Heart right ventricle (tissue), 16 donors: ENCODE results near the gene ABCD4. TPM values are rescaled to one million over a fixed set of nuclear protein-coding genes. Genes with fewer than 3 reads are reported as not detected.
"Not testable (repeated sequence)": the region's sequence is repeated elsewhere in the genome, so short reads cannot be mapped to it uniquely, and the experiment has no call there.

Experiments used
- ATAC-seq, 8 donors: fragments of 200-7000 bp; cut with Tn5 transposase; one replicate each; pipeline ENCODE4 v1.9.1; 2020; ENCODE audit warnings: mild to moderate bottlenecking in 8 of 8, moderate library complexity in 8 of 8, moderate number of reproducible peaks in 1 of 8
- DNase-seq, 2 donors: peaks; one replicate each; pipeline ENCODE4 v3.0.0-alpha.2; 2020
- H3K27ac ChIP-seq, 10 donors: fragments of 200-600 bp; sonication (generic) in 2 of 10; one replicate each; pipeline versions ENCODE4 v1.5.0 to v1.8.0; 2020 to 2022; ENCODE audit warnings: mild to moderate bottlenecking in 3 of 10
- H3K27me3 ChIP-seq, 7 donors: fragments of 200-600 bp; one replicate each; pipeline ENCODE4 v1.8.0; 2021 to 2022; ENCODE audit warnings: mild to moderate bottlenecking in 2 of 7
- H3K36me3 ChIP-seq, 9 donors: fragments of 200-600 bp; sonication (generic) in 1 of 9; one replicate each; pipeline versions ENCODE4 v1.5.0 to v1.8.0; 2020 to 2022; ENCODE audit warnings: mild to moderate bottlenecking in 2 of 9
- H3K4me1 ChIP-seq, 9 donors: fragments of 200-600 bp; sonication (generic) in 1 of 9; one replicate each; pipeline versions ENCODE4 v1.5.0 to v1.8.0; 2020 to 2022; ENCODE audit warnings: mild to moderate bottlenecking in 4 of 9
- H3K4me3 ChIP-seq, 10 donors: fragments of 200-600 bp; sonication (generic) in 2 of 10; one replicate each; pipeline versions ENCODE4 v1.5.0 to v1.8.0; 2020 to 2022; ENCODE audit warnings: mild to moderate bottlenecking in 7 of 10, moderate library complexity in 2 of 10
- H3K9me3 ChIP-seq, 11 donors: fragments of 200-600 bp in 10 of 11; sonication (generic) in 2 of 11; one replicate each; pipeline versions ENCODE4 v1.5.0 to v1.8.0; 2013 to 2022; ENCODE audit warnings: mild to moderate bottlenecking in 2 of 11, control low read depth in 1 of 11, moderate library complexity in 1 of 11
- CTCF ChIP-seq, 9 donors: fragments of 200-600 bp; sonication (generic) in 2 of 9; IDR thresholded peaks; one replicate each; pipeline versions ENCODE4 v1.5.0 to v1.8.0; 2021 to 2022; ENCODE audit warnings: antibody characterized with exemption in 9 of 9, mild to moderate bottlenecking in 5 of 9, moderate library complexity in 1 of 9
- WGBS, 2 donors: extraction: QIAGEN DNeasy Blood & Tissue Kit; methylation state at CpG; one replicate each; pipeline ENCODE4 v1.1.7; 2013; ENCODE audit warnings: inconsistent platforms in 1 of 2; 5-methylcytosine and 5-hydroxymethylcytosine counted together
- intact Hi-C, 10 donors: fragments of 100-400 bp; cut with DNase I; formaldehyde crosslinking; loops; one replicate each; pipeline versions ENCODE4 v1.11.1 to v1.14.2; 2022
- polyA plus RNA-seq, 2 donors: library from polyadenylated mRNA; stranded (reverse); fragments of 200-250 nt; gene quantifications; one replicate each; pipeline ENCODE4 v1.2.3, GENCODE V29; 2013
- total RNA-seq, 10 donors: library from RNA; stranded (reverse); fragmentation: NEBNext Ultra II Directional in 3 of 10; extraction: Animal tissue kit (Norgen Biotek cat#: 25700) in 3 of 10; gene quantifications; one replicate each; pipeline versions ENCODE4 v1.2.1 to v1.2.4, GENCODE V29; 2021 to 2023
- donor health status: Arrhythmogenic right ventricular cardiomyopathy.
- donor health status: ischemic (EF 13 %, LVEDD 7.1; RV severe dilation, severe dysfunction).
- donor health status: healthy with polysubstance abuse.
- donor health status: DM: no; HTN: yes; CAD: no.
- donor health status: DM: no; HTN: no; CAD: no.
- donor health status: ischemic (EF 25% LVEDD 6.9; RV normal size, moderate dysfunction).
- donor health status: ischemic (EF 25% LVEDD 5.7; RV mildly dilated, moderate dysfunction).
- donor health status: healthy.
- donor health status: DM: yes; HTN: yes; CAD: no.
- donor health status: Ischemic cardiomyopathy.
- donor health status: ischemic (EF 35%, LVEDD 5.7; RV mildly dilated, moderate dysfunction).
- donor health status: nonischemic (EF 11% LVEDD 7.7; RV severe dilation, severe dysfunction).
- donor health status: DM: yes; HTN: yes; CAD: no.
- donor health status: PGD.
- donor health status: ischemic (EF 29% LVEDD 5.4; RV normal size, mild dysfunction).
- donor health status: nonischemic (EF 23%, LVEDD 6.1; RV moderate dilation, normal function).

The ABCD4 gene
- total and polyA plus RNA-seq, 12 donors, result 17.8 to 76.4 (median 22.0) TPM

GRCh38 chr14:74275241-74275841 is 27.4 kb downstream of the ABCD4 start:
- peak in 1 of 2 donors; percentile 22 for DNase-seq
- Histone ChIP-seq H3K4me3 (no peak overlapping the region), H3K36me3 (peaks cover 0 to 7% (median 0%) of the 10 kb centered on the region in 9 donors), H3K27me3 (peaks cover 0 to 5% (median 0%) of the 10 kb centered on the region in 7 donors), H3K4me1 (peaks cover 0 to 3% (median 0%) of the 10 kb centered on the region in 9 donors), H3K27ac (no peak overlapping the region), H3K9me3 (peaks cover 0 to 16% (median 0%) of the 10 kb centered on the region in 11 donors)
- intact Hi-C loops, result no loop called here
- ATAC-seq, result peak; percentile 69 to 96 (median 90)
- 57 to 68% methylated on average over 6 of the region's 6 CpGs for WGBS, 2 donors
- TF ChIP-seq CTCF (IDR thresholded peaks at IDR 0.05), result no peak

GRCh38 chr14:74271365-74271764 is 31.4 kb downstream of the ABCD4 start:
- intact Hi-C loops, result no loop called here
- ATAC-seq (no peak), DNase-seq (no peak)
- peaks cover 0 to 5% (median 0%) of the 10 kb centered on the region in 7 donors for H3K27me3 ChIP-seq
- no peak overlapping the region for H3K4me3 ChIP-seq
- TF ChIP-seq CTCF (IDR thresholded peaks at IDR 0.05), result no peak
- H3K27ac ChIP-seq, result no peak overlapping the region
- H3K36me3 ChIP-seq, result no peaks in the 10 kb centered on the region
- 46 to 93% methylated on average over 1 of the region's 1 CpG for WGBS, 2 donors
- peaks cover 0 to 3% (median 0%) of the 10 kb centered on the region in 9 donors for H3K4me1 ChIP-seq
- H3K9me3 ChIP-seq, result no peaks in the 10 kb centered on the region

- H3K9me3 ChIP-seq, DNase-seq, H3K4me1 ChIP-seq, H3K27me3 ChIP-seq, H3K27ac ChIP-seq, ATAC-seq, H3K4me3 ChIP-seq, intact Hi-C loops, H3K36me3 ChIP-seq: not testable (repeated sequence)
- WGBS, 2 donors, result 74 to 77% methylated on average over 14 of the region's 14 CpGs
Observed at GRCh38 chr14:74270382-74271177, 32.2 kb downstream of the ABCD4 start.

- Histone ChIP-seq H3K4me1 (no peaks in the 10 kb centered on the region), H3K36me3 (no peaks in the 10 kb centered on the region), H3K27me3 (peaks cover 0 to 5% (median 0%) of the 10 kb centered on the region in 7 donors), H3K9me3 (no peaks in the 10 kb centered on the region), H3K4me3 (no peak overlapping the region), H3K27ac (no peak overlapping the region)
- 49 to 53% methylated on average over 3 of the region's 3 CpGs for WGBS, 2 donors
- intact Hi-C loops, result no loop called here
- no peak for TF ChIP-seq CTCF (IDR thresholded peaks at IDR 0.05)
- ATAC-seq (no peak), DNase-seq (no peak)
Observed at GRCh38 chr14:74267588-74267987, 35.1 kb downstream of the ABCD4 start.
